ENCODE data around the gene DNAJC10.
"Not testable (repeated sequence)": the region's sequence is repeated elsewhere in the genome, so short reads cannot be mapped to it uniquely, and the experiment has no call there.

DNA sequence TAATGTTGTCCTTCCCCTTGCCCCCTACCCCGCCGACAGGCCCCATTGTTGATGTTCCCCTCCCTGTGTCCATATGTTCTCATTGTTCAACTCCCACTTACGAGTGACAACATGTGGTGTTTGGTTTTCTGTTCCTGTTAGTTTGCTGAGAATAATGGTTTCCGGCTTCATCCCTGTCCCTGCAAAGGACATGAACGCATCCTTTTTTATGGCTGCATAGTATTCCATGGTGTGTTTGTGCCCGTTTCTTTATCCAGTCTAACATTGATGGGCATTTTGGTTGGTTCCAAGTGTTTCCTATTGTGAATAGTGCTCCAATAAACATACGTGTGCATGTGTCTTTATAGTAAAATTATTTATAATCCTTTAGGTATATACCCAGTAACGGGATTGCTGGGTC lies 65.0 kb downstream of the DNAJC10 start:
- TF ChIP-seq, protein P1, sequence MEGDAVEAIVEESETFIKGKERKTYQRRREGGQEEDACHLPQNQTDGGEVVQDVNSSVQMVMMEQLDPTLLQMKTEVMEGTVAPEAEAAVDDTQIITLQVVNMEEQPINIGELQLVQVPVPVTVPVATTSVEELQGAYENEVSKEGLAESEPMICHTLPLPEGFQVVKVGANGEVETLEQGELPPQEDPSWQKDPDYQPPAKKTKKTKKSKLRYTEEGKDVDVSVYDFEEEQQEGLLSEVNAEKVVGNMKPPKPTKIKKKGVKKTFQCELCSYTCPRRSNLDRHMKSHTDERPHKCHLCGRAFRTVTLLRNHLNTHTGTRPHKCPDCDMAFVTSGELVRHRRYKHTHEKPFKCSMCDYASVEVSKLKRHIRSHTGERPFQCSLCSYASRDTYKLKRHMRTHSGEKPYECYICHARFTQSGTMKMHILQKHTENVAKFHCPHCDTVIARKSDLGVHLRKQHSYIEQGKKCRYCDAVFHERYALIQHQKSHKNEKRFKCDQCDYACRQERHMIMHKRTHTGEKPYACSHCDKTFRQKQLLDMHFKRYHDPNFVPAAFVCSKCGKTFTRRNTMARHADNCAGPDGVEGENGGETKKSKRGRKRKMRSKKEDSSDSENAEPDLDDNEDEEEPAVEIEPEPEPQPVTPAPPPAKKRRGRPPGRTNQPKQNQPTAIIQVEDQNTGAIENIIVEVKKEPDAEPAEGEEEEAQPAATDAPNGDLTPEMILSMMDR (conservative IDR thresholded peaks at IDR 0.05; ENCODE audit: low read length), result not testable (repeated sequence)
- TF ChIP-seq EZH2phosphoT487 (IDR thresholded peaks at IDR 0.05; ENCODE audit: borderline replicate concordance, low read depth, low read length), result not testable (repeated sequence)
